Measurements from ENCODE around the gene NFYA. TPM values are rescaled to one million over a fixed set of nuclear protein-coding genes. Genes with fewer than 3 reads are reported as not detected.
"Not testable (repeated sequence)": the region's sequence is repeated elsewhere in the genome, so short reads cannot be mapped to it uniquely, and the experiment has no call there.

The NFYA gene
- total RNA-seq, 1 donor from 2014 or later: 47.8 TPM

DNA sequence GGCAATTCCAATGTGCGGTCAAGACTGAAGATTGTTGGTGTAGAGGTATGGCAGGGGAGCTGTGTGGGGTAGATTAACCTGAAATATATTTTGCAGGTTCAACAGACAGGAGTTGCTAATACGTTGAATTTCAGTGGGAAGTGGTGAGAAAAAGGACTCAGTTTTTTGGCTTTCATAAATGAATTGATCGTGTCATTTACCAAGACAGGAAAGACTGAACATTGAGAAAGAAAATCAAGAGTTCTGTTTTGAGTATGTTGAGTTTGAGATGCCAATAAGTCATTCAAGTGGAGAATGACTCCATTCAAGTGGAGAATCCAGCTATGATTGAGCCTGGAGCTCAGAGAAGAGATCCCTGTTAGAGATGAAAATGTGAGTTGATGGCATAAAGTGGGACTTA lies 31.1 kb downstream of the NFYA start:
- Mint-ChIP-seq H3K9me3 (ENCODE audit: unreplicated experiment) (no peaks in the 10 kb centered on the region), H3K4me1 (ENCODE audit: low read depth, unreplicated experiment) (peaks cover 4% of the 10 kb centered on the region), H3K27me3 (ENCODE audit: unreplicated experiment) (no peaks in the 10 kb centered on the region), H3K36me3 (ENCODE audit: unreplicated experiment) (no peaks in the 10 kb centered on the region), H3K4me3 (ENCODE audit: unreplicated experiment) (no peak overlapping the region), H3K27ac (ENCODE audit: unreplicated experiment) (no peak overlapping the region)
- DNase-seq: no peak
- TF ChIP-seq, protein P1, sequence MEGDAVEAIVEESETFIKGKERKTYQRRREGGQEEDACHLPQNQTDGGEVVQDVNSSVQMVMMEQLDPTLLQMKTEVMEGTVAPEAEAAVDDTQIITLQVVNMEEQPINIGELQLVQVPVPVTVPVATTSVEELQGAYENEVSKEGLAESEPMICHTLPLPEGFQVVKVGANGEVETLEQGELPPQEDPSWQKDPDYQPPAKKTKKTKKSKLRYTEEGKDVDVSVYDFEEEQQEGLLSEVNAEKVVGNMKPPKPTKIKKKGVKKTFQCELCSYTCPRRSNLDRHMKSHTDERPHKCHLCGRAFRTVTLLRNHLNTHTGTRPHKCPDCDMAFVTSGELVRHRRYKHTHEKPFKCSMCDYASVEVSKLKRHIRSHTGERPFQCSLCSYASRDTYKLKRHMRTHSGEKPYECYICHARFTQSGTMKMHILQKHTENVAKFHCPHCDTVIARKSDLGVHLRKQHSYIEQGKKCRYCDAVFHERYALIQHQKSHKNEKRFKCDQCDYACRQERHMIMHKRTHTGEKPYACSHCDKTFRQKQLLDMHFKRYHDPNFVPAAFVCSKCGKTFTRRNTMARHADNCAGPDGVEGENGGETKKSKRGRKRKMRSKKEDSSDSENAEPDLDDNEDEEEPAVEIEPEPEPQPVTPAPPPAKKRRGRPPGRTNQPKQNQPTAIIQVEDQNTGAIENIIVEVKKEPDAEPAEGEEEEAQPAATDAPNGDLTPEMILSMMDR (IDR thresholded peaks at IDR 0.05; ENCODE audit: partially characterized antibody, unreplicated experiment): no peak

DNA sequence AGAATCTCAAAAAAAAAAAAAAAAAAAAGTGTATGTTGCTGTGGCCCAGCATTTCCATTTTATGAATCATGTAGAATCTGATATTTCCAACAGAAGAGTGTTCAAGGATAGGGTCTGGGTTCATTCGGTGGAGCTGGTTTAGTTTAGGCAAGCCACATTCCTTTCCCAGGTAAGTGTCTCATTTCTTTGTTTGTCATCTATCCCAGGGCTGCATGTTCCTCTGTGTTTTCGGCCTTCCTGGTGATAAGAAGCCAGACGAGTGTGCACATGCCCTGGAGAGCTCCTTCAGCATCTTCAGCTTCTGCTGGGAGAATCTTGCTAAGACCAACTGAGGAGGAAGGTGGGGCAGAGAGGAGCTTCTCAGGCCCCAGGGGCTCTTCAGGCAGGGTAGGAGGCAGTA lies 38.2 kb downstream of the NFYA start:
- no peaks in the 10 kb centered on the region for H3K27me3 Mint-ChIP-seq (ENCODE audit: unreplicated experiment)
- H3K4me1 Mint-ChIP-seq (ENCODE audit: low read depth, unreplicated experiment): no peaks in the 10 kb centered on the region
- TF ChIP-seq, protein P1 (IDR thresholded peaks at IDR 0.05; ENCODE audit: partially characterized antibody, unreplicated experiment): no peak
- no peak for DNase-seq
- H3K36me3 Mint-ChIP-seq (ENCODE audit: unreplicated experiment): no peaks in the 10 kb centered on the region
- H3K9me3 Mint-ChIP-seq (ENCODE audit: unreplicated experiment): no peaks in the 10 kb centered on the region
- no peak overlapping the region for H3K27ac Mint-ChIP-seq (ENCODE audit: unreplicated experiment)
- H3K4me3 Mint-ChIP-seq (ENCODE audit: unreplicated experiment): no peak overlapping the region

DNA sequence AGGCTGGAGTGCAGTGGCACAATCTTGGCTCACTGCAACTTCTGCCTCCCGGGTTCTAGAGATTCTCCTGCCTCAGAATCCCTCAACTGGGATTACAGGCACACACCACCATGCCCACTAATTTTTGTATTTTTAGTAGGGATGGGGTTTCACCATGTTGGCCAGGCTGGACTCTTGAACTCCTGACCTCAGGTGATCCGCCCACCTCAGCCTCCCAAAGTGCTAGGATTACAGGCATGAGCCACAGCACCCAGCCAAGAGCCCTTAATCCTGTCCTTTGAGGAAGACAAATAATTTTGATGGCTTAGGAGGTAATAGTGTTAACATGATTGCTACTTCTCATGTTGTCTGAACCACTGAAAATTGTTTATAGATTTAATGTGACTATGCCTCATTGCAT lies 42.3 kb downstream of the NFYA start:
- not testable (repeated sequence) for H3K4me1 Mint-ChIP-seq (ENCODE audit: low read depth, unreplicated experiment); H3K27ac Mint-ChIP-seq (ENCODE audit: unreplicated experiment); H3K9me3 Mint-ChIP-seq (ENCODE audit: unreplicated experiment); H3K27me3 Mint-ChIP-seq (ENCODE audit: unreplicated experiment); H3K4me3 Mint-ChIP-seq (ENCODE audit: unreplicated experiment); H3K36me3 Mint-ChIP-seq (ENCODE audit: unreplicated experiment); DNase-seq

DNA sequence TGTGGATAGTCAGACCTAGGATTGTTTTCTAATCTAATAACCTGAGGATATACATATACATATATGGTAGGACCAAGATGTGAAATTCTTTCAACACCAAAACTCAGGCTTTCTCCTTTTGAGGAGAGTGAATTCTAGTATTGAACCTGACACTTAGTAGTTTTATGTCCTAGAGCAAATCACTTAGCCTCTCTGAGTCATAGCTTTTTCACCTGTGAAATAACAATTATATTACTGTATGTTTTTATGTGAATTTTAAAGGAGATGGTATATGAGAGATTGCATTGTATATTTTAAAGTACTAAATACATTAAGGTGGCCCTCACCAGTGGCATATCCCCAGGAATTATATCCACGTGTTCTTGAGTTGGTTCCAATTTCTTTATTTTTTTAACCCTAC lies 46.7 kb downstream of the NFYA start:
- Mint-ChIP-seq H3K27me3 (ENCODE audit: unreplicated experiment) (no peaks in the 10 kb centered on the region), H3K4me3 (ENCODE audit: unreplicated experiment) (no peak overlapping the region), H3K9me3 (ENCODE audit: unreplicated experiment) (no peaks in the 10 kb centered on the region), H3K36me3 (ENCODE audit: unreplicated experiment) (no peaks in the 10 kb centered on the region), H3K27ac (ENCODE audit: unreplicated experiment) (no peak overlapping the region), H3K4me1 (ENCODE audit: low read depth, unreplicated experiment) (peaks cover 6% of the 10 kb centered on the region)
- no peak for DNase-seq
- TF ChIP-seq, protein P1 (IDR thresholded peaks at IDR 0.05; ENCODE audit: partially characterized antibody, unreplicated experiment): no peak

DNA sequence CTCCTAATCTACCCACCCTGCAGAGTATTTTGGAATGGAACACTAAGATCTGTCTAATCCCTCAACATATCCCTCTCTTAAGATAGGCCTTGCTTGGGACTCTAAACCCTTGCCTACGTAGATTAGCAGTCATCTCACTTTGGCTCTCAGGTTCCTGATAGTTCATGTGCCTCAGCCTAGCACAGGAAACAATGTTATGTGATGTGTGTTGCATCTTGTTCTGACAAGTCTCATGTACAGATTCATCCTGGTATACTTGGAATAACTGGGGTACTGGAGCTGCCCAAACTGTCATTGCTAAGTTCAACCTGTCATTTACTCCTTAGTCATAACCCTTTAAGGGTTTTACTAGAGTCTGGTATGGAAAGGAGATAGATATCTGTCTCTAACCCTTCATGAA lies 47.3 kb downstream of the NFYA start:
- Mint-ChIP-seq H3K27me3 (ENCODE audit: unreplicated experiment) (peaks cover 1% of the 10 kb centered on the region), H3K4me1 (ENCODE audit: low read depth, unreplicated experiment) (peaks cover 6% of the 10 kb centered on the region), H3K9me3 (ENCODE audit: unreplicated experiment) (no peaks in the 10 kb centered on the region), H3K4me3 (ENCODE audit: unreplicated experiment) (no peak overlapping the region), H3K27ac (ENCODE audit: unreplicated experiment) (no peak overlapping the region), H3K36me3 (ENCODE audit: unreplicated experiment) (no peaks in the 10 kb centered on the region)
- no peak for DNase-seq
- TF ChIP-seq, protein P1 (IDR thresholded peaks at IDR 0.05; ENCODE audit: partially characterized antibody, unreplicated experiment): no peak

DNA sequence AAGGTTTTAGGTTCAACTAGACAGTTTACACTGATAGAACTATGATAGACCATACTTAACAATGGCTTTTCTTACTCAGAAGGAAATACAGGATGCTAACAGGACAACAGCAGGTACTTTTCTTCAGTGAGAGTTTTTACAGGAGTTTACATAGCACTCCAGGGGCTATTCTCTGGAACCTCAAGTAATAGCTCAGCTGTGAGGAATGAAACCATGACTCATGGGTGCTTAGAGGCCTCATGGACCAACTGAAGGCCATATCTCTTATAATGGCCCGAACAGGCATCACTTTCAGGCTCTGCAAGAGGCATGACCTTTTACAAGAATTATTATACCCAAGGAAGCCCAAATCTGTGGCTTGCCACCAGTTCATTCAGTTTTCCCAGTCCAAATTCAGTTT lies 49.6 kb downstream of the NFYA start:
- no peak for DNase-seq
- Mint-ChIP-seq H3K4me1 (ENCODE audit: low read depth, unreplicated experiment) (peaks cover 6% of the 10 kb centered on the region), H3K27ac (ENCODE audit: unreplicated experiment) (no peak overlapping the region), H3K36me3 (ENCODE audit: unreplicated experiment) (no peaks in the 10 kb centered on the region), H3K27me3 (ENCODE audit: unreplicated experiment) (peaks cover 1% of the 10 kb centered on the region), H3K9me3 (ENCODE audit: unreplicated experiment) (no peaks in the 10 kb centered on the region), H3K4me3 (ENCODE audit: unreplicated experiment) (no peak overlapping the region)
- TF ChIP-seq, protein P1 (IDR thresholded peaks at IDR 0.05; ENCODE audit: partially characterized antibody, unreplicated experiment): no peak

Measured in glutamatergic neuron (in vitro differentiated cells).